ENCODE measurements around the gene SLC47A2. TPM values are rescaled to one million over a fixed set of nuclear protein-coding genes. Genes with fewer than 3 reads are reported as not detected.

SLC47A2 gene
- total and polyA plus RNA-seq, 4 donors: 0.02 to 0.18 (median 0.06) TPM; not detected in 1

GRCh38 chr17:19718613-19719354, 2.4 kb upstream of the SLC47A2 start:
- WGBS, 2 donors: 88 to 90% methylated on average over 18 of the region's 18 CpGs
- no peak for TF ChIP-seq CTCF (IDR thresholded peaks at IDR 0.05; ENCODE audit: control extremely low read depth, extremely low read depth)
- Histone ChIP-seq H3K36me3 (ENCODE audit: control insufficient read depth in 4 of 4, insufficient read depth in 4 of 4, low read length in 4 of 4) (no peaks in the 10 kb centered on the region), H3K27ac (ENCODE audit: low read depth in 1 of 2, low read length in 1 of 2) (no peak overlapping the region), H3K9me3 (ENCODE audit: control insufficient read depth in 4 of 4, insufficient read depth in 3 of 4, low read length in 3 of 4) (peaks cover 0 to 1% (median 0%) of the 10 kb centered on the region in 4 donors), H3K9ac (ENCODE audit: insufficient read depth in 1 of 2, low read length in 2 of 2) (no peak overlapping the region), H3K4me1 (ENCODE audit: control insufficient read depth in 5 of 5, insufficient read depth in 5 of 5, low read length in 5 of 5) (peaks cover 0 to 8% (median 5%) of the 10 kb centered on the region in 5 donors), H3K4me3 (no peak overlapping the region), H3K27me3 (ENCODE audit: control insufficient read depth in 3 of 3, insufficient read depth in 3 of 3, low read length in 2 of 3) (no peaks in the 10 kb centered on the region)
- DNase-seq (no peak), ATAC-seq (ENCODE audit: insufficient read depth, low FRiP score) (no peak)

- Histone ChIP-seq H3K4me3 (no peak overlapping the region), H3K27ac (ENCODE audit: low read depth in 1 of 2, low read length in 1 of 2) (no peak overlapping the region), H3K4me1 (ENCODE audit: control insufficient read depth in 5 of 5, insufficient read depth in 5 of 5, low read length in 5 of 5) (peaks cover 0 to 8% (median 5%) of the 10 kb centered on the region in 5 donors), H3K27me3 (ENCODE audit: control insufficient read depth in 3 of 3, insufficient read depth in 3 of 3, low read length in 2 of 3) (no peaks in the 10 kb centered on the region), H3K9me3 (ENCODE audit: control insufficient read depth in 4 of 4, insufficient read depth in 3 of 4, low read length in 3 of 4) (peaks cover 0 to 1% (median 0%) of the 10 kb centered on the region in 4 donors), H3K9ac (ENCODE audit: insufficient read depth in 1 of 2, low read length in 2 of 2) (no peak overlapping the region), H3K36me3 (ENCODE audit: control insufficient read depth in 4 of 4, insufficient read depth in 4 of 4, low read length in 4 of 4) (no peaks in the 10 kb centered on the region)
- DNase-seq (no peak), ATAC-seq (ENCODE audit: insufficient read depth, low FRiP score) (no peak)
- TF ChIP-seq CTCF (IDR thresholded peaks at IDR 0.05; ENCODE audit: control extremely low read depth, extremely low read depth): no peak
- WGBS, 2 donors: 88 to 93% methylated on average over 12 of the region's 12 CpGs
Measured at GRCh38 chr17:19718041-19718612, 1.7 kb upstream of the SLC47A2 start.

DNA sequence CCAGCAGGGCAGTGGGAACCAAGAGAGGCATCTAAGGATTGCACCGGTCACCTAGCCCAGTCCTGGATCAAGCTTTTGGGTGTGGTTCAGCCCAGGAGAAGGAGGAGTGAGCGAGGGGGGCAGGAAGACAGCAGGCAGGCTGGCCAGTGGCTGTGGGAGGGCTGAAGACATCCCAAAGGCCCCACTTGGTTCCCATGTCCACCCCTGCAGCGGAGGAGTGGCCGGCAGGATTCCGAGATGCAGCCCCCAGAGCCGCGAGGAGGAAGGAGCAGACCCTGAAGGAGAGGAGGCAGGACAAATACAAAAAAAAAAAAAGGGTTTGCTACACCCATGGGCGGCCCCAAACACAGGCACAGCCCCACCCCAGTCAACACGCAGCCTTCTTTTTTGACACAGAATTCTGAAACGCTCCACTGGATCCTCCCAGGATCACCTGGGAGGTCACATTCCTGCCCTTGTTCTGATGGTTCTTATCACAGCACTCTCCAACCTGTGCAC, 1.1 kb upstream of the SLC47A2 start:
- Histone ChIP-seq H3K27me3 (ENCODE audit: control insufficient read depth in 3 of 3, insufficient read depth in 3 of 3, low read length in 2 of 3) (no peaks in the 10 kb centered on the region), H3K9me3 (ENCODE audit: control insufficient read depth in 4 of 4, insufficient read depth in 3 of 4, low read length in 3 of 4) (peaks cover 0 to 1% (median 0%) of the 10 kb centered on the region in 4 donors), H3K27ac (ENCODE audit: low read depth in 1 of 2, low read length in 1 of 2) (no peak overlapping the region), H3K9ac (ENCODE audit: insufficient read depth in 1 of 2, low read length in 2 of 2) (no peak overlapping the region), H3K4me3 (no peak overlapping the region), H3K4me1 (ENCODE audit: control insufficient read depth in 5 of 5, insufficient read depth in 5 of 5, low read length in 5 of 5) (peaks cover 0 to 8% (median 5%) of the 10 kb centered on the region in 5 donors), H3K36me3 (ENCODE audit: control insufficient read depth in 4 of 4, insufficient read depth in 4 of 4, low read length in 4 of 4) (no peaks in the 10 kb centered on the region)
- ATAC-seq (ENCODE audit: insufficient read depth, low FRiP score): no peak
- TF ChIP-seq CTCF (IDR thresholded peaks at IDR 0.05; ENCODE audit: control extremely low read depth, extremely low read depth): no peak
- DNase-seq: no peak
- 89 to 90% methylated on average over 10 of the region's 10 CpGs for whole genome bisulfite sequencing, 2 donors
